Osteoblast (primary cell): ENCODE data around the gene CLMP. TPM values are rescaled to one million over a fixed set of nuclear protein-coding genes. Genes with fewer than 3 reads are reported as not detected.

Source experiments
- DNase-seq: peaks from one replicate; pipeline ENCODE4 v3.0.0; 2011; ENCODE audit warnings: low spot score, mixed read lengths; ENCODE audit not compliant: insufficient read length; ENCODE audit errors: missing footprints
- H2AFZ ChIP-seq: 2 replicates; pipeline ENCODE4 v1.6.0; 2011; ENCODE audit warnings: mild to moderate bottlenecking, low read length
- H3K27ac ChIP-seq: 2 replicates; pipeline ENCODE4 v1.5.1; 2011; ENCODE audit warnings: mild to moderate bottlenecking, low read depth, low read length, moderate library complexity
- H3K27me3 ChIP-seq: 2 replicates; pipeline ENCODE4 v1.6.0; 2012; ENCODE audit warnings: mild to moderate bottlenecking, control low read depth, inconsistent platforms, low read length, moderate library complexity; ENCODE audit not compliant: insufficient read depth
- H3K36me3 ChIP-seq: 2 replicates; pipeline ENCODE4 v1.5.1; 2011; ENCODE audit warnings: mild to moderate bottlenecking, low read length, control low read depth, moderate library complexity; ENCODE audit not compliant: insufficient read depth
- H3K4me1 ChIP-seq: 2 replicates; pipeline ENCODE4 v1.5.1; 2011; ENCODE audit warnings: mild to moderate bottlenecking, low read length, control low read depth, moderate library complexity; ENCODE audit not compliant: insufficient read depth
- H3K4me2 ChIP-seq: 2 replicates; pipeline ENCODE4 v1.6.0; 2011; ENCODE audit warnings: mild to moderate bottlenecking, low read length; ENCODE audit not compliant: insufficient read depth
- H3K4me3 ChIP-seq: fragments of 200-600 bp; sonication (generic); 3 replicates; pipeline ENCODE4 v1.5.1; 2012; ENCODE audit warnings: mild to moderate bottlenecking, low read length, inconsistent platforms; ENCODE audit not compliant: insufficient read depth
- H3K79me2 ChIP-seq: 2 replicates; pipeline ENCODE4 v1.6.0; 2012; ENCODE audit warnings: mild to moderate bottlenecking, low read length, control low read depth, inconsistent platforms; ENCODE audit not compliant: insufficient read depth
- H3K9me3 ChIP-seq: 2 replicates; pipeline ENCODE4 v1.5.1; 2011; ENCODE audit warnings: low read depth, low read length, control low read depth
- H4K20me1 ChIP-seq: 2 replicates; pipeline ENCODE4 v1.6.0; 2012; ENCODE audit warnings: mild to moderate bottlenecking, low read length, control low read depth; ENCODE audit not compliant: insufficient read depth
- total RNA-seq: library from RNA; depleted of rRNA; stranded (reverse); fragments of >200 nt; gene quantifications from 2 replicates; pipeline ENCODE4 v1.2.3, GENCODE V29; 2012
- TF ChIP-seq, protein P1 (sequence below): IDR thresholded peaks from 2 replicates; pipeline ENCODE4 v1.5.1; 2011; ENCODE audit warnings: mild to moderate bottlenecking, low read depth, low read length, moderate library complexity; ENCODE audit errors: extremely low read depth

CLMP gene
- total RNA-seq, 1 donor, result 210 TPM

GRCh38 chr11:123072762-123073161 lies 122.3 kb downstream of the CLMP start:
- peaks cover 13% of the 10 kb centered on the region for H3K79me2 ChIP-seq
- no peaks in the 10 kb centered on the region for H3K9me3 ChIP-seq
- no peak overlapping the region for H3K4me3 ChIP-seq
- TF ChIP-seq, protein P1, sequence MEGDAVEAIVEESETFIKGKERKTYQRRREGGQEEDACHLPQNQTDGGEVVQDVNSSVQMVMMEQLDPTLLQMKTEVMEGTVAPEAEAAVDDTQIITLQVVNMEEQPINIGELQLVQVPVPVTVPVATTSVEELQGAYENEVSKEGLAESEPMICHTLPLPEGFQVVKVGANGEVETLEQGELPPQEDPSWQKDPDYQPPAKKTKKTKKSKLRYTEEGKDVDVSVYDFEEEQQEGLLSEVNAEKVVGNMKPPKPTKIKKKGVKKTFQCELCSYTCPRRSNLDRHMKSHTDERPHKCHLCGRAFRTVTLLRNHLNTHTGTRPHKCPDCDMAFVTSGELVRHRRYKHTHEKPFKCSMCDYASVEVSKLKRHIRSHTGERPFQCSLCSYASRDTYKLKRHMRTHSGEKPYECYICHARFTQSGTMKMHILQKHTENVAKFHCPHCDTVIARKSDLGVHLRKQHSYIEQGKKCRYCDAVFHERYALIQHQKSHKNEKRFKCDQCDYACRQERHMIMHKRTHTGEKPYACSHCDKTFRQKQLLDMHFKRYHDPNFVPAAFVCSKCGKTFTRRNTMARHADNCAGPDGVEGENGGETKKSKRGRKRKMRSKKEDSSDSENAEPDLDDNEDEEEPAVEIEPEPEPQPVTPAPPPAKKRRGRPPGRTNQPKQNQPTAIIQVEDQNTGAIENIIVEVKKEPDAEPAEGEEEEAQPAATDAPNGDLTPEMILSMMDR, result no peak
- H3K4me2 ChIP-seq, result no peak overlapping the region
- DNase-seq, result no peak
- H3K27ac ChIP-seq, result no peak overlapping the region
- H3K27me3 ChIP-seq, result no peaks in the 10 kb centered on the region
- H3K4me1 ChIP-seq, result no peaks in the 10 kb centered on the region
- H3K36me3 ChIP-seq, result peaks cover 67% of the 10 kb centered on the region
- no peaks in the 10 kb centered on the region for H4K20me1 ChIP-seq
- no peak overlapping the region for H2AFZ ChIP-seq

DNA sequence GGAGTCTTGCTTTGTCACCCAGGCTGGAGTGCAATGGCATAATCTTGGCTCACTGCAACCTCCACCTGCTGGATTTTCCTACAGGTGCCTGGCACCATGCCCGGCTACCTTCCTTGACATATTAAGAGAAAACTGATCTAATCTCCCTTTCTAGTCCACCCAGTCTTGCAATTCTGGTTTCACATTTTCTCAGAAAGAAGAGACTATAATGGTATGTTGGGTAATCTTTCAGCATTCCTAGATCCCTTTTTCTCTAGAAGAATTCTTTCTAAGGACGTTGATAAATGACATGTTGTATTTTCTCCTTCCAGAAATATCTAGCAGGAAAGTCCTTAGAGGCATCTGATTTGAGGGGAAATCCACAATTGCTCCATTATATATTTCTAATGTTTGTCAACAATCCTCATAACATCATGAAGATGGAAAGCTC lies 122.7 kb downstream of the CLMP start:
- H3K27ac ChIP-seq, result no peak overlapping the region
- DNase-seq, result no peak
- H4K20me1 ChIP-seq, result no peaks in the 10 kb centered on the region
- H3K36me3 ChIP-seq, result peaks cover 63% of the 10 kb centered on the region
- H3K9me3 ChIP-seq, result no peaks in the 10 kb centered on the region
- no peak overlapping the region for H2AFZ ChIP-seq
- no peak overlapping the region for H3K4me3 ChIP-seq
- H3K27me3 ChIP-seq, result no peaks in the 10 kb centered on the region
- no peaks in the 10 kb centered on the region for H3K4me1 ChIP-seq
- H3K4me2 ChIP-seq, result no peak overlapping the region
- H3K79me2 ChIP-seq, result peaks cover 13% of the 10 kb centered on the region
- TF ChIP-seq, protein P1, result no peak

DNA sequence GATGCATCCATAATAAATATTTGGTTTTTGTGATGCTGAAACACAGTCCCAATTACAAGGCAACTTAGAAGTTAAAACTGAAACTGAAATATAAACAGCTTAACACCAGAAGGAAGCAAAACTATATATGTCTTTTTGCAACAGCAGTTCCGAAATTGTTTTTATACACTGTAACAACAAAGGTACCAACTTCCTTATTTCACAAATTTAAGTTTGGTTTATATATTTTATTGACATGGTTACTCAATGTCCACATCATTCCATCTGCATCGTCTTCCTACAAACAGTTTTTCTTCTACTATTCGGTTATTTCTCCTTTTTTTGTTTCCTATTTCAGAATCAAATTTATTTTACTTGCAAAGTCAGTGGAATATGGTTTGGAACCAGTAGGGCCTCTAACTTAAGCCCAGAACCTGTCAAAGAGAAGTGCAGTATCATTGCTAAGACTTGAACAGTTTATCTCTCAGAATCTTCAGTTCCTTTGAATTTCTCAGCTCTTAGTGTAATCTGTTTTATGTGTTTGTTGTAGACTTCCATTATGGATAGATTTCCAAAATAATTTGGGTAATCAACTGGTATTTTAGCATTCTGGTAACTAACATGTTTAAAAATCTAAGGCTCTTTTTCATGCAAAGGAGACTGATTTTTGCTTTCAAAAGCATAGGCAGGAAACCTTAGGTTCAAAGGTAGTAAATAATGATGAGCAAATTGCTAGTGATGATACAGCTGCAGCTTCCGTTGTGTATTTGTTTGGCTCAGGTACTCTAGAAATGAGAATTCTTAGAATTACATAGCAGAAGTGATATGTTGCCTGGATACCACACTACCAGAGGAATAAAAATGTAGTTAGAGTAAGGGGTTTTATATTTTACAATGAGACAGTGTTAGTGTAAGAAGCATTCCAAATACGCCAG lies 124.9 kb downstream of the CLMP start:
- Histone ChIP-seq H3K79me2 (peaks cover 13% of the 10 kb centered on the region), H3K27ac (peak overlapping the region; percentile 3), H3K36me3 (peaks cover 63% of the 10 kb centered on the region), H4K20me1 (no peaks in the 10 kb centered on the region), H3K9me3 (no peaks in the 10 kb centered on the region), H3K27me3 (no peaks in the 10 kb centered on the region), H3K4me1 (peaks cover 10% of the 10 kb centered on the region), H2AFZ (no peak overlapping the region), H3K4me2 (no peak overlapping the region), H3K4me3 (no peak overlapping the region)
- DNase-seq, result no peak
- TF ChIP-seq, protein P1, result no peak

DNA sequence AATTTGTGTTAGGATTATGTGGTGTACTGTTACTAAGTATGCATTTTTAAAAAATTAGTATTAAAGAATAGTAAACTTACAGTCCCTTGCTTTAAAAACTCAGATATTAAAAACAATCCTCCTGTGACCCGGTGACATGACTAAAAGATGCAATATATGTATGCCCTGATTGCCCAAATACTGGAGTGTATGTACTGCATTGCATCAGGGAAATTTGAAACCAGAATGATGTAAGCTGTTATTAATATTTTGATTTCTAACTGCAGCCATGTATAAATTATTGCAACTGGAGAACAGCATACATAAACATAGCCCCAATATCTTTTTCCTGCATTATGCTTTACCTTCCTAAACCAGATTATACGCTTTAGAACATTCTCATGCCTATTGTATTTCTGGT lies 129.4 kb downstream of the CLMP start:
- TF ChIP-seq, protein P1, result no peak
- peak; percentile 90 for DNase-seq
- peaks cover 14% of the 10 kb centered on the region for H3K79me2 ChIP-seq
- H3K4me3 ChIP-seq, result no peak overlapping the region
- peaks cover 13% of the 10 kb centered on the region for H4K20me1 ChIP-seq
- H3K4me1 ChIP-seq, result peaks cover 29% of the 10 kb centered on the region
- H3K4me2 ChIP-seq, result no peak overlapping the region
- peak overlapping the region; percentile 62 for H3K27ac ChIP-seq
- no peak overlapping the region for H2AFZ ChIP-seq
- H3K27me3 ChIP-seq, result no peaks in the 10 kb centered on the region
- no peaks in the 10 kb centered on the region for H3K9me3 ChIP-seq
- H3K36me3 ChIP-seq, result peaks cover 30% of the 10 kb centered on the region
